HepG2 (cell line): ENCODE measurements around the gene SIX4. TPM values are rescaled to one million over a fixed set of nuclear protein-coding genes. Genes with fewer than 3 reads are reported as not detected.

Source experiments
- ETV5 ChIP-seq: IDR thresholded peaks from 2 replicates; pipeline ENCODE4 v1.6.1; 2018; ENCODE audit warnings: missing biosample characterization, missing genetic modification reagents, inconsistent platforms, borderline replicate concordance
- GABPA ChIP-seq, 2 experiments: IDR thresholded peaks; 2 replicates each; pipeline ENCODE4 v1.6.1; 2011 to 2016; ENCODE audit warnings: low read depth in 2 of 2, low read length in 1 of 2, missing biosample characterization in 1 of 2, missing genetic modification characterization in 1 of 2
- HINFP ChIP-seq: sonication (generic); formaldehyde crosslinking; IDR thresholded peaks from 2 replicates; pipeline ENCODE4 v1.4.0; 2020; ENCODE audit warnings: low read depth, mild to moderate bottlenecking, missing genetic modification reagents
- HNF1B ChIP-seq: sonication (generic); formaldehyde crosslinking; IDR thresholded peaks from 2 replicates; pipeline ENCODE4 v1.5.1; 2020; ENCODE audit warnings: mild to moderate bottlenecking, moderate library complexity, missing genetic modification reagents
- LRRFIP1 ChIP-seq: sonication (generic); formaldehyde crosslinking; conservative IDR thresholded peaks from 2 replicates; pipeline ENCODE4 v1.4.0; 2020; ENCODE audit warnings: missing genetic modification reagents
- SOX5 ChIP-seq: IDR thresholded peaks from 2 replicates; pipeline ENCODE4 v1.6.1; 2016; ENCODE audit warnings: borderline replicate concordance
- ZBTB14 ChIP-seq: sonication (generic); formaldehyde crosslinking; IDR thresholded peaks from 2 replicates; pipeline ENCODE4 v1.4.0; 2020; ENCODE audit warnings: missing genetic modification reagents
- ZMYM4 ChIP-seq: sonication (generic); formaldehyde crosslinking; IDR thresholded peaks from 2 replicates; pipeline ENCODE4 v1.8.1; 2023; ENCODE audit warnings: mild to moderate bottlenecking, missing genetic modification reagents
- ZNF20 ChIP-seq: sonication (generic); formaldehyde crosslinking; IDR thresholded peaks from 2 replicates; pipeline ENCODE4 v1.4.0; 2020; ENCODE audit warnings: mild to moderate bottlenecking, moderate library complexity, missing genetic modification reagents
- ZNF546 ChIP-seq: sonication (generic); formaldehyde crosslinking; conservative IDR thresholded peaks from 2 replicates; pipeline ENCODE4 v1.8.1; 2023; ENCODE audit warnings: mild to moderate bottlenecking, missing genetic modification reagents
- ZNF770 ChIP-seq: sonication (generic); formaldehyde crosslinking; IDR thresholded peaks from 2 replicates; pipeline ENCODE4 v1.5.0; 2020; ENCODE audit warnings: mild to moderate bottlenecking, missing genetic modification reagents
- polyA plus RNA-seq, 8 experiments: library from polyadenylated mRNA; depleted of rRNA in 3 of 8; stranded (reverse) in 7 of 8; unstranded in 1 of 8; fragments of >200 nt; fragmentation: Illumina TruSeq in 4 of 8; extraction: Trizol in 4 of 8; gene quantifications; 2 replicates each; pipeline versions ENCODE4 v1.2.1 to v1.2.3, GENCODE V29; 2011 to 2016; ENCODE audit warnings: low read depth in 4 of 8, missing spikeins in 1 of 8, mixed read lengths in 1 of 8; ENCODE audit not compliant: insufficient read depth in 1 of 8
- total RNA-seq, 5 experiments: library from RNA; depleted of rRNA; stranded (reverse); fragments of >200 nt; fragmentation: Illumina TruSeq; extraction: Trizol; gene quantifications; 2 replicates each; pipeline ENCODE4 v1.2.3, GENCODE V29; 2016; ENCODE audit warnings: low read depth in 1 of 5

Gene SIX4
- total and polyA plus RNA-seq, 2 of the 13 experiments (the other 11 are each of a cell fraction or from before 2014, with no cell fraction given): 5.0 to 6.0 TPM

- peak; percentile 99 for TF ChIP-seq ZNF770 (CRISPR knock-in tag)
- peak; percentile 34; the same call in 1 of the 2 replicates for TF ChIP-seq SOX5 (CRISPR knock-in tag)
- no peak for TF ChIP-seq HINFP
- TF ChIP-seq HNF1B (CRISPR knock-in tag): peak; percentile 99
- peak; percentile 52; the same call in 1 of the 2 replicates for TF ChIP-seq ZMYM4 (CRISPR knock-in tag)
- no peak for TF ChIP-seq GABPA (IDR thresholded peaks at IDR 0.05; ENCODE audit: low read depth, low read length)
- peak; percentile 24; the same call in 1 of the 2 replicates for TF ChIP-seq GABPA (CRISPR knock-in tag; IDR thresholded peaks at IDR 0.05; ENCODE audit: low read depth)
- TF ChIP-seq ZNF546: no peak
- TF ChIP-seq ZNF20 (CRISPR knock-in tag): no peak
- TF ChIP-seq ZBTB14 (CRISPR knock-in tag): no peak
- peak; percentile 32; the same call in 1 of the 2 replicates for TF ChIP-seq ETV5 (CRISPR knock-in tag)
- TF ChIP-seq LRRFIP1 (CRISPR knock-in tag): no peak
Observed at GRCh38 chr14:60691383-60692113, 32.6 kb downstream of the SIX4 start (continued).
